Fibroblast of peridontal ligament (primary cell): ENCODE results near the gene CDH23.

Experiments used
- DNase-seq: peaks from one replicate; pipeline ENCODE4 v3.0.0-alpha.2; 2010; ENCODE audit errors: extremely low read depth

The CDH23 gene

GRCh38 chr10:71833451-71834342 is 437.0 kb downstream of the CDH23 start:
- DNase-seq, result no peak

GRCh38 chr10:71834343-71834674 is 437.6 kb downstream of the CDH23 start:
- no peak for DNase-seq

GRCh38 chr10:71835671-71836595 is 439.2 kb downstream of the CDH23 start:
- peak; percentile 99 for DNase-seq

DNA sequence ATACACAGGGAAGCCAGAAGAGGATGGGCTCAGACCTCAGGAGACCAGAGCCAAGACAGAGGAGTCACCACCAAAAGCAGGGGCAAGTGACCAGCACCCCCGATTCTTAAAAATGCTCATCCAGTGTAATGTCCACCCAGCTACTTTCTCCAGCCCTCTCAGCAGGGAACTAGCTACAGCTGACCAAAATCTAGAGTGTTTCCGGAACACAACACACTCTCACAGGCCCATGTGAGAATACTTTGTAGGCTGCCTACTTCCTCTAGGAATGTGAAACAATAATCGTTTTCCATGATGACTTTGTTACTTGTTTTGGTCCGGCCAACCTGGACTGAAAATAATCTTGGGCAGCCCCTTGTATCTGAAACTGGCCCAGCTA is 439.9 kb downstream of the CDH23 start:
- DNase-seq, result peak; percentile 27

- no peak for DNase-seq
Measured at GRCh38 chr10:71837098-71837827, 440.5 kb downstream of the CDH23 start.

DNA sequence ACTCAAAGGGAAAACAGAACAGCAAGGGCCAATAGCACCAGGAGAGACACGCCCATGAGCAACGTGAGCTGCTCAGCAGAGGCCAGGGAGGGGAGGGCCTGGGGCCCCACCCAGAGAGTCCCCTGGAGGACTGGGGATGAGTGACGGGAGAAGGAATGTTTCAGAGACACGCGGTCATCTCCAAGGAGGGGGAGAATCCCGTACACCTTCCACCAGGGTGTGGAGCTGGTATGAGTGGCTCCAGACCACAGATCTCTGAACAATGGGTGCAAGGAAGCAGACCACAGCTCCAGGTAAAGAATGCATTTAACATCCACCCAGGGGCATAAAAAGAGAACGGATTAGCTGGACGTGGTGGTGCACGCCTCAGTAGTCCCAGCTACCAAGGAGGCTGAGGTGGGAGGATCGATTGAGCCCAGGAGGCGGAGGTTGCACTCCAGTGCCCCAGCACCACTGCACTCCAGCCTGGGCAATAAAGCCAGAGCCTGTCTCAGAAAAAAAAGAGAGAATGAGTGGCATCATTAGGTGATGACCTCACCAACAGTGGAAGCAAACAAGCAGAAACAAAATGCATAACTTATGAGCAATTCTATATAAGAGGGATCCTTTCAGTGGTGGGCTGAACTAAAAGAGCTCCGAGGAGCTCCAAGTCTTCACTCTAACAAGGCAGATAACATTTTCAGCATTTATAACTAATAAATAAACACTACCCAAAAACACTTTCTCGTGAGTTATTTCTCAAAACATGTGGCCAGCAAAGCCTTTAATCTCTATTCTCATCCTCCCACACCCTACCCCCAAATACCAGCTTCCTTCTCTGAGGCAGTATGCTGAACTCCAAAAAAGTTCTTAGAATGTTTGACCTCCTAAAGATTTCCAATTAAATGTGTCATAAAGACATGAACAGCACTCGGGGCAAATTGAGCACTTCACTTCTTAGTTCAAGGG is 441.8 kb downstream of the CDH23 start:
- peak; percentile 40 for DNase-seq

GRCh38 chr10:71840177-71840957 is 443.6 kb downstream of the CDH23 start:
- DNase-seq, result peak; percentile 96

DNA sequence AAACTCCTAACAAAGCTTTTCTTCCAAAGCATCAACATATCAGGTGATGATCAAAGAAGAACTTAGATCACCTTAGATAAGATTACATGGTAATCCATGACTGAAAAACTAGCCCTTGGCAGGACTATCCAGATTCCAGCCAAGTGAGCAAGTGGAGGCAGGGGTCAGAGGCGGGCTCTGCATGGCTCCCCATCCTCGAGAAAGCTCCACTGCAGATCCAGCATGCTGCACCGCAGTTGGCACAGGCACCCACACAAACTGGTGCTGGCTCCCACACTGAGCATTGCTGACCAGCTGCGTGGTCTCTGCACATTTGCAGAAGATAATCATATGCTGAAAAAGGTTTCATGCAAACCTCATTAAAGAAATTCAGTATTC is 444.2 kb downstream of the CDH23 start:
- DNase-seq, result no peak

GRCh38 chr10:71842422-71842821 is 445.7 kb downstream of the CDH23 start:
- no peak for DNase-seq

GRCh38 chr10:71842856-71843686 is 446.4 kb downstream of the CDH23 start:
- no peak for DNase-seq

- no peak for DNase-seq
Measured at GRCh38 chr10:71844084-71844483, 447.4 kb downstream of the CDH23 start.

DNA sequence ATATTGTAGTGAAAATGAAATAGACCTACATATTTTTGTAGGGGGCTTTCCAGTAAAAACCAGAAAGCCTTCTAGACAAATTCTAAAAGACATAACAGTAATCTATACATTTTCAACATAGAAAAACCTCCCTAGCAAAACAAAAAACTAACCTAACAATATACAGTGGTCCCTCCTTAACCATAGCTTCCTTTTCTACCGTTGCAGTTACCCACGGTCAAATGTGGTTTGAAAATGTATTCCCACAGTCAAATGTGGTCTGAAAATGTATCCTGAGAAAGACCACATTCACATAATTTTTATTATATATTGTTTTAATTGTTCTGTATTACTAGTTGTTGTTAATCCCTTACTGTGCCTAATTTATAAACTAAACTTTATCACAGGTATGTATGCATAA is 448.0 kb downstream of the CDH23 start:
- no peak for DNase-seq

- DNase-seq, result no peak
Measured at GRCh38 chr10:71845410-71846405, 449.0 kb downstream of the CDH23 start.

DNA sequence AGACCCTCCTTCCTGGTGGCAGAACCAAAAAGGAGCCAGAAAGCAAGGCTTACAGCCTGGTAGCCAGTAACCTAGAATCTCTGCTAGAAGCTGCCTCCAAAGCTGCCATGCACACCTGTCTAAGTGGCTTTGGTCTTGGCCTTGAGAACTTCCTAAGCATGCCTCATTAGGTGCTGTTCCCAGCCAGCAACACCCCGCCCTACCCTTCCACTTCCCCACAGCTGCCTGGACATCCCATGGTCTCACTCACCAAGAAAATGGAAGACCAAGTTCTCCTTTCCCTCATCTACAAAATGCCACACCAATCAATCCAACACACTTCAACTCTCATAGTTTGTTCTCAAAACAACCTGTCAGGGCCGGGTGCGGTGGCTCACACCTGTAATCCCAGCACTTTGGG is 450.1 kb downstream of the CDH23 start:
- no peak for DNase-seq

GRCh38 chr10:71847418-71847817 is 450.7 kb downstream of the CDH23 start:
- DNase-seq, result no peak

- no peak for DNase-seq
Measured at GRCh38 chr10:71848325-71849275, 451.9 kb downstream of the CDH23 start.

DNA sequence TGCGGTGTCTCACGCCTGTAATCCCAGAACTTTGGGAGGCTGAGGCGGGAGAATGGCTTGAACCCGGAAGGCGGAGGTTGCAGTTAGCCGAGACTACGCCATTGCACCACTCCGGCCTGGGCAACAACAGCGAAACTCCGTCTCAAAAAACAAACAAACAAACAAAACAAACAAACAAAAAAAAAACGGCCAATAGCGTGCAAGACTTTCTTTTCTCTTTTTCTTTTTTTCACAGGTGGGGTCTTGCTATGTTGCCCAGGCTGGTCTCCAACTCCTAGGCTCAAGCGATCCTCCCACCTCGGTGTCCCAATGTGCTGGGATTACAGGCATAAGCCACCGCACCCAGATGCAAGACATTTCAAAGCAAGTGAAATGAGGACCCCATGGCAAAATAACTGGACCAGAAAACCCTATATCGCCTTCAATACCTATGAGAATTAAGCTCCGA is 452.8 kb downstream of the CDH23 start:
- DNase-seq, result no peak
